Ramos (cell line): ENCODE measurements around the gene ITIH5.

Source experiments
- in situ Hi-C: fragments of 300-500 bp; cut with MboI; formaldehyde crosslinking; loops from one replicate; pipeline ENCODE4 v1.14.3; 2022; ENCODE audit warnings: low sequenced_read_pairs; ENCODE audit not compliant: unreplicated experiment

The ITIH5 gene

GRCh38 chr10:7635408-7636125, 31.2 kb downstream of the ITIH5 start:
- in situ Hi-C loops, result no loop called here

GRCh38 chr10:7634142-7634894, 32.4 kb downstream of the ITIH5 start:
- in situ Hi-C loops, result no loop called here

- in situ Hi-C loops, result no loop called here
Observed at GRCh38 chr10:7626283-7626682, 40.5 kb downstream of the ITIH5 start.

- in situ Hi-C loops, result no loop called here
Observed at GRCh38 chr10:7625836-7626235, 40.9 kb downstream of the ITIH5 start.

- in situ Hi-C loops, result no loop called here
Observed at GRCh38 chr10:7625009-7625408, 41.8 kb downstream of the ITIH5 start.

GRCh38 chr10:7622969-7623368, 43.8 kb downstream of the ITIH5 start:
- in situ Hi-C loops, result no loop called here

- in situ Hi-C loops, result no loop called here
Observed at GRCh38 chr10:7618461-7618860, 48.3 kb downstream of the ITIH5 start.

GRCh38 chr10:7611909-7612308, 54.9 kb downstream of the ITIH5 start:
- in situ Hi-C loops, result no loop called here

- in situ Hi-C loops, result no loop called here
Observed at GRCh38 chr10:7610651-7611389, 55.9 kb downstream of the ITIH5 start.

- in situ Hi-C loops, result no loop called here
Observed at GRCh38 chr10:7610026-7610425, 56.7 kb downstream of the ITIH5 start.

GRCh38 chr10:7609556-7609955, 57.2 kb downstream of the ITIH5 start:
- in situ Hi-C loops, result no loop called here

GRCh38 chr10:7608001-7608400, 58.8 kb downstream of the ITIH5 start:
- in situ Hi-C loops, result no loop called here

- in situ Hi-C loops, result no loop called here
Observed at GRCh38 chr10:7606951-7607404, 59.8 kb downstream of the ITIH5 start.

- in situ Hi-C loops, result no loop called here
Observed at GRCh38 chr10:7605565-7606295, 61.0 kb downstream of the ITIH5 start.

GRCh38 chr10:7601023-7601656, 65.6 kb downstream of the ITIH5 start:
- in situ Hi-C loops, result no loop called here

- in situ Hi-C loops, result no loop called here
Observed at GRCh38 chr10:7598771-7599170, 68.0 kb downstream of the ITIH5 start.

- in situ Hi-C loops, result no loop called here
Observed at GRCh38 chr10:7596356-7596755, 70.4 kb downstream of the ITIH5 start.

GRCh38 chr10:7593905-7594304, 72.9 kb downstream of the ITIH5 start:
- in situ Hi-C loops, result no loop called here

GRCh38 chr10:7593063-7593462, 73.7 kb downstream of the ITIH5 start:
- in situ Hi-C loops, result no loop called here

- in situ Hi-C loops, result no loop called here
Observed at GRCh38 chr10:7592627-7593026, 74.1 kb downstream of the ITIH5 start.
